ENCODE measurements around the gene PLCXD3. TPM values are rescaled to one million over a fixed set of nuclear protein-coding genes. Genes with fewer than 3 reads are reported as not detected.

The PLCXD3 gene
- total and polyA plus RNA-seq, 2 of the 8 experiments (the other 6 are each of a cell fraction or from before 2014, with no cell fraction given) = 0.03 to 0.07 TPM

DNA sequence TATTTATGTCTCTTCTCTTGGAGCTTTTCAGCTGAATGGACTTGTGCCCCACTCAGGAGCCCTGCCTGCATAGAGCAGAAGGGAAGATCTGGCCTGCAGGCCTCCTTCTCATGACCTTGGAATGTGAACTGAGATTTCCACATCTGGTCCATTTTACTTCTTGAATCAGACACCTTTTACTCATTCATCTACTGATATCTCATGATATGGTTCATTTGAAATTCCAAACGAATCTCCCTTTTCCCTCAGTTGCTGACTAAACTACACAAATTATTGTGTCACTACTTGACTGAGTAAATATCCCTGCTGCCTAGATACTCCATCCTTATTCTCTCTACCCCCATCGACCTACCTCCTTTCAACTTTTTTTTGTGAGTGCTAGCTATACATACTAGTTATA lies 138.7 kb downstream of the PLCXD3 start (continued):
- TF ChIP-seq GTF2F1 (IDR thresholded peaks at IDR 0.05; ENCODE audit: borderline replicate concordance, low read depth, low read length) (no peak), NRF1 (IDR thresholded peaks at IDR 0.05; ENCODE audit: low read depth, low read length) (no peak), POLR2A (IDR thresholded peaks at IDR 0.05; ENCODE audit: control extremely low read depth in 1 of 2, low read depth in 2 of 2, low read length in 2 of 2) (no peak), CREB1 (IDR thresholded peaks at IDR 0.05) (no peak), BACH1 (IDR thresholded peaks at IDR 0.05; ENCODE audit: low read length) (no peak), TEAD4 (IDR thresholded peaks at IDR 0.05; ENCODE audit: low read depth, low read length) (no peak), TCF12 (IDR thresholded peaks at IDR 0.05; ENCODE audit: low read depth, low read length) (no peak), KDM4A (IDR thresholded peaks at IDR 0.05; ENCODE audit: low read depth, low read length, severe bottlenecking) (no peak), KDM5A (IDR thresholded peaks at IDR 0.05; ENCODE audit: low read length) (no peak)
